ENCODE data around the gene MTUS2.

The MTUS2 gene

GRCh38 chr13:29039212-29039611, 219.1 kb downstream of the MTUS2 start:
- DNase-seq: no peak

- DNase-seq: no peak
These were observed 226.4 kb downstream of the MTUS2 start for GRCh38 chr13:29046588-29046987.

GRCh38 chr13:29049524-29049923, 229.4 kb downstream of the MTUS2 start:
- no peak for DNase-seq

- DNase-seq: no peak
These were observed 230.6 kb downstream of the MTUS2 start for GRCh38 chr13:29050719-29051118.

- no peak for DNase-seq
These were observed 239.7 kb downstream of the MTUS2 start for GRCh38 chr13:29059800-29060199.

GRCh38 chr13:29065142-29065541, 245.0 kb downstream of the MTUS2 start:
- DNase-seq: peak in 1 of 5 experiments; percentile 84

- no peak for DNase-seq
These were observed 247.3 kb downstream of the MTUS2 start for GRCh38 chr13:29067306-29067945.

- no peak for DNase-seq
These were observed 253.6 kb downstream of the MTUS2 start for GRCh38 chr13:29073755-29074154.

- DNase-seq: no peak
These were observed 257.1 kb downstream of the MTUS2 start for GRCh38 chr13:29077051-29077813.

GRCh38 chr13:29081036-29081435, 260.9 kb downstream of the MTUS2 start:
- peak in 2 of 5 experiments; percentile 6 to 90 for DNase-seq

GRCh38 chr13:29081697-29082440, 261.7 kb downstream of the MTUS2 start:
- no peak for DNase-seq

GRCh38 chr13:29099781-29100406, 279.8 kb downstream of the MTUS2 start:
- no peak for DNase-seq

- DNase-seq: no peak
These were observed 280.6 kb downstream of the MTUS2 start for GRCh38 chr13:29100758-29101157.

GRCh38 chr13:29101409-29101808, 281.3 kb downstream of the MTUS2 start:
- no peak for DNase-seq

- no peak for DNase-seq
These were observed 281.8 kb downstream of the MTUS2 start for GRCh38 chr13:29101905-29102304.

- DNase-seq: no peak
These were observed 283.1 kb downstream of the MTUS2 start for GRCh38 chr13:29103065-29103800.

GRCh38 chr13:29104461-29104860, 284.3 kb downstream of the MTUS2 start:
- no peak for DNase-seq

- peak in 1 of 5 experiments; percentile 22 for DNase-seq
These were observed 285.6 kb downstream of the MTUS2 start for GRCh38 chr13:29105779-29106178.

GRCh38 chr13:29106651-29107050, 286.5 kb downstream of the MTUS2 start:
- no peak for DNase-seq

GRCh38 chr13:29108068-29108786, 288.1 kb downstream of the MTUS2 start:
- DNase-seq: no peak

- DNase-seq: no peak
These were observed 289.8 kb downstream of the MTUS2 start for GRCh38 chr13:29109987-29110386.

GRCh38 chr13:29111446-29111845, 291.3 kb downstream of the MTUS2 start:
- no peak for DNase-seq
